Nephron (organoid): ENCODE data around the gene TP53BP2.
"Not testable (repeated sequence)": the region's sequence is repeated elsewhere in the genome, so short reads cannot be mapped to it uniquely, and the experiment has no call there.

Source experiments
- H3K27ac Mint-ChIP-seq, 3 experiments: 2 replicates each; pipeline ENCODE4 v1.8.0; 2020; ENCODE audit warnings: mixed read lengths in 3 of 3, mild to moderate bottlenecking in 2 of 3, moderate library complexity in 1 of 3
- H3K27me3 Mint-ChIP-seq: 2 replicates; pipeline ENCODE4 v1.8.0; 2021; ENCODE audit warnings: low read depth, mild to moderate bottlenecking, moderate library complexity, mixed read lengths
- H3K36me3 Mint-ChIP-seq: 2 replicates; pipeline ENCODE4 v1.8.0; 2020; ENCODE audit warnings: low read depth, mixed read lengths
- H3K4me1 Mint-ChIP-seq: 2 replicates; pipeline ENCODE4 v1.8.0; 2020; ENCODE audit warnings: mixed read lengths
- H3K4me3 Mint-ChIP-seq, 3 experiments: 2 replicates each; pipeline ENCODE4 v1.8.0; 2020; ENCODE audit warnings: mild to moderate bottlenecking in 3 of 3, mixed read lengths in 3 of 3, moderate library complexity in 2 of 3
- H3K9me3 Mint-ChIP-seq: 2 replicates; pipeline ENCODE4 v1.8.0; 2020; ENCODE audit warnings: mixed read lengths
- TF ChIP-seq, protein P1 (sequence below), 3 experiments: fragments of 200-600 bp; sonication (generic); IDR thresholded peaks; one replicate each; pipeline ENCODE4 v1.5.0; 2021; ENCODE audit warnings: antibody characterized with exemption in 3 of 3; ENCODE audit not compliant: unreplicated experiment in 3 of 3

TP53BP2 gene, protein sequence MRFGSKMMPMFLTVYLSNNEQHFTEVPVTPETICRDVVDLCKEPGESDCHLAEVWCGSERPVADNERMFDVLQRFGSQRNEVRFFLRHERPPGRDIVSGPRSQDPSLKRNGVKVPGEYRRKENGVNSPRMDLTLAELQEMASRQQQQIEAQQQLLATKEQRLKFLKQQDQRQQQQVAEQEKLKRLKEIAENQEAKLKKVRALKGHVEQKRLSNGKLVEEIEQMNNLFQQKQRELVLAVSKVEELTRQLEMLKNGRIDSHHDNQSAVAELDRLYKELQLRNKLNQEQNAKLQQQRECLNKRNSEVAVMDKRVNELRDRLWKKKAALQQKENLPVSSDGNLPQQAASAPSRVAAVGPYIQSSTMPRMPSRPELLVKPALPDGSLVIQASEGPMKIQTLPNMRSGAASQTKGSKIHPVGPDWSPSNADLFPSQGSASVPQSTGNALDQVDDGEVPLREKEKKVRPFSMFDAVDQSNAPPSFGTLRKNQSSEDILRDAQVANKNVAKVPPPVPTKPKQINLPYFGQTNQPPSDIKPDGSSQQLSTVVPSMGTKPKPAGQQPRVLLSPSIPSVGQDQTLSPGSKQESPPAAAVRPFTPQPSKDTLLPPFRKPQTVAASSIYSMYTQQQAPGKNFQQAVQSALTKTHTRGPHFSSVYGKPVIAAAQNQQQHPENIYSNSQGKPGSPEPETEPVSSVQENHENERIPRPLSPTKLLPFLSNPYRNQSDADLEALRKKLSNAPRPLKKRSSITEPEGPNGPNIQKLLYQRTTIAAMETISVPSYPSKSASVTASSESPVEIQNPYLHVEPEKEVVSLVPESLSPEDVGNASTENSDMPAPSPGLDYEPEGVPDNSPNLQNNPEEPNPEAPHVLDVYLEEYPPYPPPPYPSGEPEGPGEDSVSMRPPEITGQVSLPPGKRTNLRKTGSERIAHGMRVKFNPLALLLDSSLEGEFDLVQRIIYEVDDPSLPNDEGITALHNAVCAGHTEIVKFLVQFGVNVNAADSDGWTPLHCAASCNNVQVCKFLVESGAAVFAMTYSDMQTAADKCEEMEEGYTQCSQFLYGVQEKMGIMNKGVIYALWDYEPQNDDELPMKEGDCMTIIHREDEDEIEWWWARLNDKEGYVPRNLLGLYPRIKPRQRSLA

DNA sequence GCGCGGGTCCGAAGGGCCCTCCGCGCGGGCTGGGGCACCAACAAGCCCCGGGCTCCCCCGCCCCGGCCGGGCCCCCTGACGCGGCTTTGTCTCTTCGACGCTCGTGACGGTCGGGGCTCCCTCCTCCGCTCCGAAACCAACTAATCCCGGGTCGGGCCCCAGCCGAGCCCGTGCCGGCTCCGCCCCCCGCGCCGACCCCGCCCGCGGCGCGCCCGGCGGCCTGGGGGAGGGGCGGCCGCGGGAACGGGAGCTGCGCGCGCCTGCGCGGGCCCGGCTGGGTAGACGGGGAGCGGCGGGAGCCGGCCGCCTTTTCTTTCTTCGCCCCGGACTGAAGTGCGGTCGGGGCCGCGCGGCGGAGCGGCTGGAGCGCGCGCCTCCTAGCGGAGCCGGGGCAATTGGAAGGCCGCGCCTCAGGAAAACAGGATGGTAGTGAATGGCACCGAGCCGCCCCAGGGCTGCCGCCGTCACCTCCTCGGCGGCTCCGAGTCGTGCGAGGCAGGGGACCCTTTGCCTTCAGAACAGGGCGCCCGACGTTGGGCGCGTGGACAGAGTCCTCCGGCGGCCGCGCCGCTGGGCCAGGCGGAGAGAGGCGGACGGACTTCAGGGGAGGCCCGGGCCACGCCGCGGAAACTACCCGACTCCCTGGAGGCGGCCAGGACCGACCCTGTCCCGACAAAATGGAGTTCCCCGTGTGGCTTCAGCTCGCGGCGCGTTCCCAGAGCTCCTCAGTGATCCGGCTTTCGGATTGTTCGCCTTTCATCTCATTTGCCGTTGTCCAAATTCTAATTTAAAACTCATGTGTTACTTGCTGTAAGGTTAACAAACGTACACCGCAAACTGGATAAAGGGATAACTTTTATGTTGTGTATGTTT lies at the start of gene TP53BP2:
TP53BP2 (minus strand) TSS at position 138 of the 873 bp plus-strand sequence. CDS start 267 bp downstream, outside the sequence.
- H3K4me3 Mint-ChIP-seq = peak within 1 kb of the TSS; percentile 94 to 98 (median 96)
- peak within 1 kb of the TSS; percentile 99 to 100 (median 99) for H3K27ac Mint-ChIP-seq
- H3K4me1 Mint-ChIP-seq = peaks cover 15% of the 10 kb centered on the region
- H3K9me3 Mint-ChIP-seq = no peaks in the 10 kb centered on the region
- no peaks in the 10 kb centered on the region for H3K36me3 Mint-ChIP-seq
- TF ChIP-seq, protein P1, sequence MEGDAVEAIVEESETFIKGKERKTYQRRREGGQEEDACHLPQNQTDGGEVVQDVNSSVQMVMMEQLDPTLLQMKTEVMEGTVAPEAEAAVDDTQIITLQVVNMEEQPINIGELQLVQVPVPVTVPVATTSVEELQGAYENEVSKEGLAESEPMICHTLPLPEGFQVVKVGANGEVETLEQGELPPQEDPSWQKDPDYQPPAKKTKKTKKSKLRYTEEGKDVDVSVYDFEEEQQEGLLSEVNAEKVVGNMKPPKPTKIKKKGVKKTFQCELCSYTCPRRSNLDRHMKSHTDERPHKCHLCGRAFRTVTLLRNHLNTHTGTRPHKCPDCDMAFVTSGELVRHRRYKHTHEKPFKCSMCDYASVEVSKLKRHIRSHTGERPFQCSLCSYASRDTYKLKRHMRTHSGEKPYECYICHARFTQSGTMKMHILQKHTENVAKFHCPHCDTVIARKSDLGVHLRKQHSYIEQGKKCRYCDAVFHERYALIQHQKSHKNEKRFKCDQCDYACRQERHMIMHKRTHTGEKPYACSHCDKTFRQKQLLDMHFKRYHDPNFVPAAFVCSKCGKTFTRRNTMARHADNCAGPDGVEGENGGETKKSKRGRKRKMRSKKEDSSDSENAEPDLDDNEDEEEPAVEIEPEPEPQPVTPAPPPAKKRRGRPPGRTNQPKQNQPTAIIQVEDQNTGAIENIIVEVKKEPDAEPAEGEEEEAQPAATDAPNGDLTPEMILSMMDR (IDR thresholded peaks at IDR 0.05; ENCODE audit: unreplicated experiment in 3 of 3) = peak; percentile 57 to 80 (median 59)
- no peaks in the 10 kb centered on the region for H3K27me3 Mint-ChIP-seq

DNA sequence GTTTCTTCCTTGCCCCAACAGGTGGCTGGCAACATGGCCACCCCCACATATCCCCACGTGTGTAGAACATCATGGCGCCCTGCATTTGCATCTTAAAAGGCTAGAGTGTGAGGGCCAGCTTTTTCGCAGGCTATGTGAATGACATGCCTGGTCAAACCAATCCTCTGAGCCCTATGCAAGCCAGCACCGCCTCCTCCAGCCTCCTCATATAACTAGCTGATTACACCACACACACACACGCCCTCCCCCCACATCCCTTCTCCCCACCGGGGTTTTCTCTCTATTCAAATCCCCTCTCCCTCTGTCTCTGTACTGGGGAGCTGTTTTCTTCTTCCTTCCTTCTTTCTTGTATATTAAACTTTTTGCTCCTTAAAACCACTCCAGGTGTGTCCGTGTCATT lies 44.7 kb upstream of the TP53BP2 start:
- not testable (repeated sequence) for H3K9me3 Mint-ChIP-seq, H3K27ac Mint-ChIP-seq, H3K27me3 Mint-ChIP-seq, H3K36me3 Mint-ChIP-seq, H3K4me3 Mint-ChIP-seq
- peaks cover 33% of the 10 kb centered on the region for H3K4me1 Mint-ChIP-seq

DNA sequence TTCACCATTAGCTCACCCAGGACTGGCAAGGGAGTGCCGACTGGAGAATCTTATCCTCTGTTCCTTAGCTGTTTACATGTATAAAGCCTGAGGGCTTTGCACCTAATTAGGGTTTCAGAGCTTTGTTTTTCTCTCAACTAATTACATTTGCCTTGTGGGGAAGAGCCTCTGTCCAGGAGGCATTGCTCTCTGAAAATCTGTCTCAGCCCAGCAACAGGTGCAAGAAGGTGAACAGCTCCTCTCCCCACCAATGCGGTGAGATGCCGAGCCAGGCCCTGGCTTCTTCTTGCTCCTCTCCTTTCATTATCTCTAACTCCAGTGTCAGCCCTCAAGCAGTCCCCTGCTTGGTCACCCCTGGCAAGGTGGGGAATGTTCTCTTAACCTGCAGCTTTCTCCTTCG lies 43.6 kb upstream of the TP53BP2 start:
- H3K4me3 Mint-ChIP-seq, H3K27me3 Mint-ChIP-seq, H3K27ac Mint-ChIP-seq, H3K9me3 Mint-ChIP-seq, H3K36me3 Mint-ChIP-seq: not testable (repeated sequence)
- H3K4me1 Mint-ChIP-seq = peaks cover 33% of the 10 kb centered on the region

DNA sequence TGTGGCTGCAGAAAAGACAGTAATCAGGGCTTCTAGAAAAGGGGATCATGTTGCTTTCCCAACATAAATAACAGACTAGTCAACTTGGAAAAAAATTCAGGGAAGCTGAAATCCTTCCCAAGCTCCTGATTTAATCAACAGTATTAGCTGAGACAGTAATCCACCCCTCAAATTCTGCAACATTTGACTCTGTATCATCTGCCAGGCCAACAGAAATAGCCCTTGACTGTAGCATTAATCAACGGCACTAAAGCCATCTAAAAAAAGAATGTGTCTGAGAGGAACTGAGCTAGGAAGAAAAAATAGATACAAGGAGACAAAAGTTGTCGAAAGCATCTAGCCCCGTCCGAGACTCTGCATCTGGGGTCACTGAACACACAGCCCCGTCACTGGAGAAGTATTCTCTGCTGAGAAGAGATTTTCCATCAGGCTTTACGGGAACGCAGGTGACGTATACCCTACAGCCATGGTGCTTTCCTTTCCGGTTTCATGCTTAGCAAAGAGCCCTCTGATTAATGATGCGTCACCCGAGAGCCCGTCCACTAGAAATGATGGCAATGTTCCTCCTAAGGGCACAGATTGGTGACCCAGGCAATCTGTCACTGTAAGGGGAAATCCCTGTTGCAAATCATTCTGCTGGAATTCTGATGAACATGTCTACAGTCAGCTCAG lies 42.1 kb upstream of the TP53BP2 start:
- TF ChIP-seq, protein P1 (IDR thresholded peaks at IDR 0.05; ENCODE audit: unreplicated experiment in 3 of 3) = no peak
- H3K27me3 Mint-ChIP-seq = peaks cover 7% of the 10 kb centered on the region
- H3K9me3 Mint-ChIP-seq = no peaks in the 10 kb centered on the region
- peak overlapping the region; percentile 43 to 70 (median 58) for H3K4me3 Mint-ChIP-seq
- peak overlapping the region; percentile 87 to 89 (median 89) for H3K27ac Mint-ChIP-seq
- peaks cover 33% of the 10 kb centered on the region for H3K4me1 Mint-ChIP-seq
- no peaks in the 10 kb centered on the region for H3K36me3 Mint-ChIP-seq

DNA sequence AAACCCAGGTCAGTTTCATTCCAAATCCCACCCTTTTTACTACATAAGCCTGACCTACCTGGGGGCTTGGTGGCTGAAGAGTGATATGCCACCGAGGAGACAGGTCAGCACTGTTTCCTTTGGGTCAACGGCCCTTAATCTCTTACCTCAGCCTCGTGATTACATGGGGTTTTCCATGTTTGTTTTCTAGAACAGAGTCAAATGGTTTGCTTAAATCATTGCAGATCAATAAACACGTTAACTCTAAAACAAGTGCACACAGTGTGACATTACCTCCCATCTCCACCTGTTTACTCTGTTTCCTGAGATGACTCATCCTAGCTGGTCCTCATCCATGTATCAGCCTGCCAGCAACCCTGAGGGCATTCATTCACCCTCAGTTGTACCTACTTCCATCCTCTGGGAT lies 40.8 kb upstream of the TP53BP2 start:
- Mint-ChIP-seq H3K27ac (no peak overlapping the region), H3K4me1 (peaks cover 33% of the 10 kb centered on the region), H3K9me3 (no peaks in the 10 kb centered on the region), H3K27me3 (peaks cover 4% of the 10 kb centered on the region), H3K4me3 (peak overlapping the region in 1 of 3 experiments; percentile 20), H3K36me3 (no peaks in the 10 kb centered on the region)
- TF ChIP-seq, protein P1 (IDR thresholded peaks at IDR 0.05; ENCODE audit: unreplicated experiment in 3 of 3) = no peak

DNA sequence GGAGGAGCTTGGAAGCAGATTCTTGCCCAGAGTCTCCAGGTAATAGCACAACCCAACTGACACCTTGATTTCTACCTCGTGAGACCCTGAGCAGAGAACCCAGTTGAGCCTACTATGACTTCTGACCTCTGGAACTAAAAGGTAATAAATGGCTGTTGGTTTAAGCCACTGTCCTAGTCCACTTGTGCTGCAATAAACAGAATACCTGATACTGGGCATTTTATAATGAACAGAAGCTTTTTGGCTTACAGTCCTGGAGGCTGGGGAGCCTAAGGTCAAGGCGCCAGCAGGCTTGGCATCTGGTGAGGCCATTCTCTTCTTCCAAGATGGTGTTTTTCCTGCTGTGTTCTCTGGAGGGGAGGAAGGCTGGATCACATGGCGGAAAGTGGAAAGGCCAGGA lies 39.9 kb upstream of the TP53BP2 start:
- Mint-ChIP-seq H3K4me1 (peaks cover 33% of the 10 kb centered on the region), H3K27me3 (no peaks in the 10 kb centered on the region), H3K36me3 (no peaks in the 10 kb centered on the region), H3K27ac (no peak overlapping the region), H3K4me3 (no peak overlapping the region), H3K9me3 (no peaks in the 10 kb centered on the region)
- TF ChIP-seq, protein P1 (IDR thresholded peaks at IDR 0.05; ENCODE audit: unreplicated experiment in 3 of 3) = no peak
